DND-41 (cell line): ENCODE data around the gene GGN.

Experiments used
- CTCF ChIP-seq: IDR thresholded peaks from 2 replicates; pipeline ENCODE4 v1.5.1; 2012; ENCODE audit warnings: borderline replicate concordance, low read length, moderate library complexity, mild to moderate bottlenecking; ENCODE audit not compliant: poor library complexity, severe bottlenecking; ENCODE audit errors: extremely low read depth
- EZH2 ChIP-seq: IDR thresholded peaks from 3 replicates; pipeline ENCODE4 v1.6.1; 2012; ENCODE audit warnings: borderline replicate concordance, low read depth, mild to moderate bottlenecking, moderate library complexity, low read length, inconsistent platforms; ENCODE audit not compliant: severe bottlenecking

GRCh38 chr19:38376576-38376975 lies 11.3 kb downstream of the GGN start:
- TF ChIP-seq EZH2 (no peak), CTCF (no peak)
